T-helper 2 cell treated with Interferon-gamma antibody and Interleukin-4, amounts not matched to agents 5 μg/mL and 100 μg/mL, for 36 hours (primary cell): ENCODE results near the gene MAP4K4.

Experiments used
- DNase-seq: peaks from one replicate; pipeline ENCODE4 v3.0.0; 2021; ENCODE audit warnings: low spot score
- H3K27ac Mint-ChIP-seq: one replicate; pipeline ENCODE4 v1.8.0; 2021; ENCODE audit warnings: mild to moderate bottlenecking, mixed read lengths
- H3K27me3 Mint-ChIP-seq: one replicate; pipeline ENCODE4 v1.8.0; 2021; ENCODE audit warnings: low read depth, mixed read lengths
- H3K36me3 Mint-ChIP-seq: one replicate; pipeline ENCODE4 v1.8.0; 2021; ENCODE audit warnings: low read depth, mixed read lengths
- H3K4me1 Mint-ChIP-seq: one replicate; pipeline ENCODE4 v1.8.0; 2021; ENCODE audit warnings: low read depth, mixed read lengths
- H3K4me3 Mint-ChIP-seq: one replicate; pipeline ENCODE4 v1.8.0; 2022; ENCODE audit warnings: mild to moderate bottlenecking, moderate library complexity, mixed read lengths
- H3K9me3 Mint-ChIP-seq: one replicate; pipeline ENCODE4 v1.8.0; 2021; ENCODE audit warnings: mixed read lengths

MAP4K4 gene

GRCh38 chr2:101679801-101680487, 17.6 kb upstream of the MAP4K4 start:
- Mint-ChIP-seq H3K9me3 (peaks cover 8% of the 10 kb centered on the region), H3K4me1 (peaks cover 3% of the 10 kb centered on the region), H3K4me3 (no peak overlapping the region), H3K36me3 (no peaks in the 10 kb centered on the region), H3K27me3 (no peaks in the 10 kb centered on the region), H3K27ac (no peak overlapping the region)
- DNase-seq: no peak

DNA sequence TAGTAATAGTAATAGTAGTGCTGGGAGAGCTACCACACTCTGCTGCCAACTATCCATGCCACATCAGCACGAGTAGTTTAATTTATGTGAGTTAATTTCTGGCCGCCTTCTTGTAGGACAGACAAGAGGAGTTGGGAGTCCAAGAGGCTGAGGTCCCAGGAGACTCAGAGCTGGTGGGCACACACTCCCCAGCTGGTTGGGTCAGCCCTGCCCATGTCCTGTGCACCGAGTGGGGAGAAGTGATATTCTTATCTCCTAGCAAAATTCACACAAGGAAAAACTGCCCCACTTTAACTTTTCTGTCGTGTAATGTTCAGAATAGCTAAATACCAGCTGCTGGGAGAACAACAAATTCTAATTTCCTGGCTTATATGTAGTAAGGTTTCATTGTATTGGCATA, 15.2 kb upstream of the MAP4K4 start:
- no peak for DNase-seq
- no peaks in the 10 kb centered on the region for H3K36me3 Mint-ChIP-seq

DNA sequence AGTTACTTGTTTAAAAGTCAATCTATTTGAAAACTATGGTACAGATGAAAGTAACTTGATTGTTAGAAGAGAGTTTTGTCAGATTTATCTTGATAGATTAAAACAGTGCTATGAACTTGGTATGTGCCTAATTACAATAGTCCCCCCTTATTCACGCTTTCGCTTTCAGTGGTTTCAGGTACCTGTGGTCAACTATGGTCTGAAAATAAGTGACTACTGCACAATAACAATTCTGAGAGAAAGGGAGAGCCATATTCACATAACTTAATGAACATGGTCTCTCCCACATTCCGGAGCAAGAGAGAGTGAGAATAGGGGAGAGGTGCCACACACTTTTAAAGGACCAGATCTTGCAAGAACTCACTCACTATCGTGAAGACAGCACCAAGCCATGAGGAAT, 13.2 kb upstream of the MAP4K4 start:
- Mint-ChIP-seq H3K4me3 (no peak overlapping the region), H3K36me3 (no peaks in the 10 kb centered on the region), H3K4me1 (no peaks in the 10 kb centered on the region), H3K27ac (no peak overlapping the region), H3K9me3 (no peaks in the 10 kb centered on the region), H3K27me3 (no peaks in the 10 kb centered on the region)
- no peak for DNase-seq

More for the DNA sequence above, 15.2 kb upstream of the MAP4K4 start:
- Mint-ChIP-seq H3K4me1 (no peaks in the 10 kb centered on the region), H3K9me3 (peaks cover 3% of the 10 kb centered on the region), H3K4me3 (no peak overlapping the region), H3K27me3 (no peaks in the 10 kb centered on the region), H3K27ac (no peak overlapping the region)

- Mint-ChIP-seq H3K27me3 (no peaks in the 10 kb centered on the region), H3K27ac (no peak overlapping the region), H3K36me3 (no peaks in the 10 kb centered on the region), H3K4me3 (no peak overlapping the region), H3K9me3 (no peaks in the 10 kb centered on the region), H3K4me1 (peaks cover 10% of the 10 kb centered on the region)
- DNase-seq: no peak
Measured at GRCh38 chr2:101688261-101688660, 9.2 kb upstream of the MAP4K4 start.

- Mint-ChIP-seq H3K36me3 (no peaks in the 10 kb centered on the region), H3K4me3 (no peak overlapping the region), H3K9me3 (peaks cover 4% of the 10 kb centered on the region), H3K27me3 (no peaks in the 10 kb centered on the region), H3K4me1 (peaks cover 10% of the 10 kb centered on the region), H3K27ac (no peak overlapping the region)
- DNase-seq: no peak
Measured at GRCh38 chr2:101689114-101689825, 8.2 kb upstream of the MAP4K4 start.

GRCh38 chr2:101690547-101691152, 6.9 kb upstream of the MAP4K4 start:
- peaks cover 4% of the 10 kb centered on the region for H3K9me3 Mint-ChIP-seq
- H3K27me3 Mint-ChIP-seq: no peaks in the 10 kb centered on the region
- H3K4me1 Mint-ChIP-seq: peaks cover 10% of the 10 kb centered on the region
- no peak for DNase-seq
- no peak overlapping the region for H3K4me3 Mint-ChIP-seq
- H3K27ac Mint-ChIP-seq: no peak overlapping the region
- H3K36me3 Mint-ChIP-seq: no peaks in the 10 kb centered on the region

GRCh38 chr2:101692041-101692440, 5.5 kb upstream of the MAP4K4 start:
- no peak for DNase-seq
- Mint-ChIP-seq H3K27ac (no peak overlapping the region), H3K4me3 (no peak overlapping the region)

GRCh38 chr2:101692766-101693165, 4.7 kb upstream of the MAP4K4 start:
- DNase-seq: no peak
- Mint-ChIP-seq H3K36me3 (no peaks in the 10 kb centered on the region), H3K9me3 (peaks cover 4% of the 10 kb centered on the region), H3K4me3 (no peak overlapping the region), H3K27me3 (no peaks in the 10 kb centered on the region), H3K27ac (no peak overlapping the region), H3K4me1 (peaks cover 12% of the 10 kb centered on the region)

More at GRCh38 chr2:101692041-101692440, 5.5 kb upstream of the MAP4K4 start:
- Mint-ChIP-seq H3K9me3 (peaks cover 4% of the 10 kb centered on the region), H3K4me1 (peaks cover 12% of the 10 kb centered on the region), H3K36me3 (no peaks in the 10 kb centered on the region), H3K27me3 (no peaks in the 10 kb centered on the region)

GRCh38 chr2:101693991-101694588, 3.4 kb upstream of the MAP4K4 start:
- DNase-seq: no peak
- Mint-ChIP-seq H3K27me3 (no peaks in the 10 kb centered on the region), H3K4me1 (peaks cover 12% of the 10 kb centered on the region), H3K36me3 (no peaks in the 10 kb centered on the region), H3K27ac (no peak overlapping the region), H3K4me3 (no peak overlapping the region), H3K9me3 (peaks cover 4% of the 10 kb centered on the region)

DNA sequence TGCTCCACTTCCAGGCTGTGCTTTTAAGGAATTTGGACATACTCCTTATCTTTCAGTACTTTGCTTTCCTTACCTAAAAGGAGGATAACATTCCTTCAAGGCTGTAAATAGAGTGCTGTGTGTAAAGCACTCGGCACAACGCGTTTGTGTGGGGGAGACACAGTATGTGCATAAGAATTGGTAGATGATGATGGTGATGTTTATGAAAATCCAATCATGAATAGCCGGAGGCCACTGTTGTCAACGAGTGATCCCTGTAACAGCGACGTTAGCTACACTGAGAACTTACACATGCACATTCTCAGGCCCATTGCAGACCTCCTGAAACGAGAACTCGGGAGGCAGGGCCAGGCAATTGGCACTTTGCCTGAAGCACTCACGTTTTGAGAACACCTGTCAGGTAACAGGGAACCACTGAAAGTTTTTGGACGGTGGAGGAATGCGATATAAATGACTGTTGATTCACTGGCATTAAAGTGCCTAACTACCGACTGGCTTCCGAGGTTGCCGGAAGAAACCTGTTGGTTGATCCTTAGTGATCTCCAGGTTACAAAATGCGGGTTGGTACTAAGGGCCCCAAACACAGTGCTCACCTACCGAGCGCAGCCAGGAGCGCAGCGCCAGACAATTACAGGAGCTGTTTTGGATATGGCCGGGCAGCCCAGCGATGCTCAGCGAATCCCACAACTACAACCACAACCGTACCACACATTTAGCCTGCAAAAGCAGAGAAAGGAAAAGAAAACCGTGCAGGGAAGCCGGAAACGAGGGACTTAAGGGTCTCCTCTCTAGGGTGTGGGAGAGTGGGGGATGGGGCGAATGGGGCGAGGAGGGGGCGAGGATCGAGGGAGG, 1.0 kb upstream of the MAP4K4 start:
- DNase-seq: no peak
- H3K4me3 Mint-ChIP-seq: peak overlapping the region; percentile 89
- peaks cover 4% of the 10 kb centered on the region for H3K9me3 Mint-ChIP-seq
- peaks cover 19% of the 10 kb centered on the region for H3K4me1 Mint-ChIP-seq
- H3K36me3 Mint-ChIP-seq: peaks cover 8% of the 10 kb centered on the region
- H3K27me3 Mint-ChIP-seq: no peaks in the 10 kb centered on the region
- H3K27ac Mint-ChIP-seq: peak overlapping the region; percentile 86

DNA sequence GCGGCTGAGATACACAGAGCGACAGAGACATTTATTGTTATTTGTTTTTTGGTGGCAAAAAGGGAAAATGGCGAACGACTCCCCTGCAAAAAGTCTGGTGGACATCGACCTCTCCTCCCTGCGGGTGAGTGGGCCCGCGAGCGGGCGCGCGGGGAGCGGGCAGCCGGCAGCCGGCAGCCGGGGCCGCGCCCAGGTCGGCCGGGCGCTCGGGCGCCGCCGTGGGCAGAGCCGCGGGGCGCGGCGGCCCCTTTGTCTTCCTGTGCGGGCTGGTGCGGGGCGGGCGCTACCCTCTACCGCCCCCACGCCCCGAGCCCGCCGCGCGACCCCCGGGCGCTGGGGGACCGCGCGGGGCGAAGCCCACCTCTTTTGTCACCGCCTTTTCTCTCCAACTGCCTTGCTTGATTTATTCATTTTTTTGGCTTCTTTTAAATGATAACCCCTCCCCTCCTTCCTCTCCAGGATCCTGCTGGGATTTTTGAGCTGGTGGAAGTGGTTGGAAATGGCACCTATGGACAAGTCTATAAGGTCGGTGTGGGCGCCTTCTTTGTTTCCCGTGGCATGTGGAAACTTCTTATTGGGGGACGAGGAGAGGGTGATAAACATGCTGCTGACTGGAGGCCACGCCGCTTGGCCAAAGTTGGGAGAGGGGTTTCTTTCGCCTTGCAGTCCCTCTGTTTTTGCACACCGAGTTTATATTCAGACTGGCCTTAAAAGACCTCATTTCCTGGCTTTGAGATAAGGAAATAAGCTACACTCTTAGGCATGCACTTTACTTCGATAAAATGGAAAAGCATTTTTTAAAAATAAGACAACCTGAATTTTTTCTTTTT, 722 bp downstream of the MAP4K4 start:
- peak overlapping the region; percentile 51 for H3K4me3 Mint-ChIP-seq
- H3K36me3 Mint-ChIP-seq: peaks cover 21% of the 10 kb centered on the region
- no peaks in the 10 kb centered on the region for H3K27me3 Mint-ChIP-seq
- H3K4me1 Mint-ChIP-seq: peaks cover 22% of the 10 kb centered on the region
- peaks cover 4% of the 10 kb centered on the region for H3K9me3 Mint-ChIP-seq
- H3K27ac Mint-ChIP-seq: peak overlapping the region; percentile 55
- no peak for DNase-seq

GRCh38 chr2:101698844-101699754, 1.6 kb downstream of the MAP4K4 start:
- Mint-ChIP-seq H3K36me3 (peaks cover 25% of the 10 kb centered on the region), H3K4me3 (no peak overlapping the region), H3K27ac (no peak overlapping the region), H3K9me3 (no peaks in the 10 kb centered on the region), H3K4me1 (peaks cover 30% of the 10 kb centered on the region), H3K27me3 (no peaks in the 10 kb centered on the region)
- no peak for DNase-seq
